ENCODE measurements around the gene CAB39. TPM values are rescaled to one million over a fixed set of nuclear protein-coding genes. Genes with fewer than 3 reads are reported as not detected.

Gene CAB39
- total and polyA plus RNA-seq, 2 donors (not counting 3 experiments of a cell fraction or from before 2014, with no cell fraction given), result 25.7 to 53.7 TPM

GRCh38 chr2:230827774-230828271 is 115.2 kb downstream of the CAB39 start:
- no peak overlapping the region for H3K9ac ChIP-seq (replicated peaks; ENCODE audit: extremely low read depth, insufficient read depth, low read length)
- peaks cover 11 to 27% of the 10 kb centered on the region in 2 experiments for H3K27me3 ChIP-seq (ENCODE audit: control insufficient read depth in 2 of 2, insufficient read depth in 2 of 2, low read length in 2 of 2)
- FAIRE-seq, result no peak
- peak overlapping the region; percentile 34 for H2AFZ ChIP-seq (ENCODE audit: low read depth, low read length)
- no peaks in the 10 kb centered on the region for H4K20me1 ChIP-seq (replicated peaks; ENCODE audit: control insufficient read depth, extremely low read depth, insufficient read depth, low read length)
- no peaks in the 10 kb centered on the region for H3K9me1 ChIP-seq (replicated peaks; ENCODE audit: control insufficient read depth, extremely low read depth, insufficient read depth, low read length)
- TF ChIP-seq JUN (IDR thresholded peaks at IDR 0.05; ENCODE audit: borderline replicate concordance, insufficient read depth, insufficient read length, low read depth) (no peak), MYC (IDR thresholded peaks at IDR 0.05; ENCODE audit: low read depth, low read length) (no peak), POLR2A (IDR thresholded peaks at IDR 0.05; ENCODE audit: low read depth, low read length) (no peak), FOS (IDR thresholded peaks at IDR 0.05; ENCODE audit: borderline replicate concordance, insufficient read depth, low read length) (no peak), POLR2AphosphoS5 (IDR thresholded peaks at IDR 0.05; ENCODE audit: insufficient read depth, low read depth, low read length) (no peak), MAX (IDR thresholded peaks at IDR 0.05; ENCODE audit: insufficient read depth, insufficient read length) (no peak), CTCF (IDR thresholded peaks at IDR 0.05; ENCODE audit: extremely low read depth in 1 of 2, insufficient read depth in 1 of 2, low read depth in 1 of 2, low read length in 2 of 2) (no peak), EZH2 (IDR thresholded peaks at IDR 0.05; ENCODE audit: borderline replicate concordance, low read depth, low read length, severe bottlenecking) (no peak), GATA2 (IDR thresholded peaks at IDR 0.05; ENCODE audit: insufficient read depth, insufficient read length, low read depth, low read length) (no peak)
- ChIA-PET CTCF (interaction anchor here (8.3 kb wide), 1 partner anchor 159 kb away, joined by 287 read pairs; no protein-coding TSS in a partner anchor), POLR2A (no interaction called here)
- no peak overlapping the region for H3K27ac ChIP-seq (ENCODE audit: insufficient read depth, low read depth, low read length)
- intact Hi-C loops (cut with micrococcal nuclease), result no loop called here
- no peaks in the 10 kb centered on the region for H3K9me3 ChIP-seq (replicated peaks; ENCODE audit: control insufficient read depth, insufficient read depth, low read length)
- H3K36me3 ChIP-seq (ENCODE audit: control insufficient read depth in 2 of 2, extremely low read depth in 1 of 2, insufficient read depth in 2 of 2, low read length in 2 of 2), result no peaks in the 10 kb centered on the region
- peak overlapping the region in 1 of 3 experiments; percentile 5 for H3K4me3 ChIP-seq (replicated peaks in 1 of 3; ENCODE audit: insufficient read depth in 1 of 3, low read depth in 1 of 3, low read length in 3 of 3)
- dilution Hi-C loops (cut with MboI; ENCODE audit: extremely low pct_ligation_motif_present, low sequenced_read_pairs), result no loop called here
- BruUV-seq (replicated peaks), result no TSS peak
- DNase-seq (ENCODE audit: low read depth, low spot score), result no peak
- no peaks in the 10 kb centered on the region for H3K79me2 ChIP-seq (ENCODE audit: control insufficient read depth, insufficient read depth, low read length)
- H3K4me2 ChIP-seq (ENCODE audit: insufficient read depth, low read length), result peak overlapping the region; percentile 19
- no peaks in the 10 kb centered on the region for H3K4me1 ChIP-seq (ENCODE audit: control insufficient read depth, extremely low read depth, insufficient read depth, low read length)

Data from endothelial cell of umbilical vein (primary cell).